HepG2 (cell line): Measurements from ENCODE around the gene DNAI2. TPM values are rescaled to one million over a fixed set of nuclear protein-coding genes. Genes with fewer than 3 reads are reported as not detected.

Experiments
- ATAC-seq: fragments of 200-7000 bp; cut with Tn5 transposase; 3 replicates; pipeline ENCODE4 v1.9.1; 2020; ENCODE audit warnings: mild to moderate bottlenecking, moderate library complexity
- BruUV-seq: library from RNA; stranded (reverse); fragments of 400-500 nt; replicated peaks from 2 replicates; lab custom pipeline; 2021; lab: Mats Ljungman, UMichigan
- CTCF ChIA-PET: fragments of 300-600 bp; formaldehyde crosslinking; extraction: SDS; loops from one replicate; lab custom pipeline; 2021; ENCODE audit warnings: low total read pairs, inconsistent platforms, low intra/inter-chr PET ratio; lab: Yijun Ruan, JAX
- POLR2A ChIA-PET: fragments of 350-600 bp; sonication (Branson Sonifier 250); formaldehyde crosslinking; loops from one replicate; lab custom pipeline; 2020; ENCODE audit warnings: antibody characterized with exemption, inconsistent platforms; lab: Yijun Ruan, JAX
- DNase-seq: peaks from one replicate; pipeline ENCODE4 v3.0.0-alpha.2; 2015; ENCODE audit warnings: low spot score
- FAIRE-seq: peaks from 3 replicates; lab custom pipeline; 2011; peaks lifted over from hg19 to GRCh38; lab: Jason Lieb, UNC
- H2AFZ ChIP-seq: one replicate; pipeline ENCODE4 v1.6.1; 2011; ENCODE audit warnings: low read length, inconsistent platforms
- H3K27ac ChIP-seq: fragments of 300-600 bp; 3 replicates; pipeline ENCODE4 v1.8.0; 2011; ENCODE audit warnings: mixed run types, mild to moderate bottlenecking, mixed read lengths, low read length, inconsistent platforms; ENCODE audit not compliant: insufficient read depth; ENCODE audit errors: extremely low read length
- H3K27me3 ChIP-seq, 2 experiments: fragments of 200-600 bp in 1 of 2; 2 replicates in 1 of 2; 3 replicates in 1 of 2; pipeline versions ENCODE4 v1.6.0 to v1.8.0; 2011; ENCODE audit warnings: low read length in 2 of 2, mild to moderate bottlenecking in 2 of 2, moderate library complexity in 2 of 2, inconsistent platforms in 1 of 2; ENCODE audit not compliant: insufficient read depth in 2 of 2, control insufficient read depth in 1 of 2
- H3K36me3 ChIP-seq, 2 experiments: fragments of 200-600 bp in 1 of 2; replicated peaks in 1 of 2; 2 replicates in 1 of 2; 3 replicates in 1 of 2; pipeline versions ENCODE4 v1.5.1 to v1.8.0; 2011; ENCODE audit warnings: low read length in 2 of 2, inconsistent platforms in 1 of 2; ENCODE audit not compliant: insufficient read depth in 2 of 2, control insufficient read depth in 1 of 2
- H3K4me1 ChIP-seq: 2 replicates; pipeline ENCODE4 v1.5.1; 2012; ENCODE audit warnings: low read length, inconsistent platforms; ENCODE audit not compliant: insufficient read depth
- H3K4me2 ChIP-seq: 2 replicates; pipeline ENCODE4 v1.6.0; 2011; ENCODE audit warnings: low read depth, low read length, inconsistent platforms
- H3K4me3 ChIP-seq, 3 experiments: fragments of 200-600 bp in 1 of 3; sonication (generic), shearing (Covaris generic) in 1 of 3; replicated peaks in 1 of 3; 2 replicates each; pipeline ENCODE4 v1.5.1; 2011 to 2016; ENCODE audit warnings: low read length in 3 of 3, inconsistent platforms in 2 of 3, low read depth in 2 of 3, mild to moderate bottlenecking in 2 of 3, control low read depth in 1 of 3, mixed read lengths in 1 of 3; ENCODE audit not compliant: insufficient read depth in 1 of 3
- H3K79me2 ChIP-seq: one replicate; pipeline ENCODE4 v1.6.1; 2011; ENCODE audit warnings: low read length, inconsistent platforms; ENCODE audit not compliant: insufficient read depth
- H3K9ac ChIP-seq: 2 replicates; pipeline ENCODE4 v1.6.0; 2011; ENCODE audit warnings: mild to moderate bottlenecking, low read depth, low read length, inconsistent platforms; ENCODE audit not compliant: insufficient read depth
- H3K9me3 ChIP-seq: 2 replicates; pipeline ENCODE4 v1.5.1; 2012; ENCODE audit warnings: mild to moderate bottlenecking, low read length
- H4K20me1 ChIP-seq: 2 replicates; pipeline ENCODE4 v1.6.0; 2011; ENCODE audit warnings: inconsistent platforms, mild to moderate bottlenecking, low read length, moderate library complexity; ENCODE audit not compliant: insufficient read depth
- GTF3A ChIP-seq: sonication (generic); formaldehyde crosslinking; conservative IDR thresholded peaks from 2 replicates; pipeline ENCODE4 v1.4.0; 2020; ENCODE audit warnings: mild to moderate bottlenecking, missing genetic modification reagents
- MBD4 ChIP-seq: IDR thresholded peaks from 2 replicates; pipeline ENCODE4 v1.6.1; 2012; ENCODE audit warnings: low read length, inconsistent platforms, borderline replicate concordance
- NR2F6 ChIP-seq, 2 experiments: IDR thresholded peaks; 2 replicates each; pipeline ENCODE4 v1.6.1; 2016; ENCODE audit warnings: antibody characterized with exemption in 1 of 2, mild to moderate bottlenecking in 1 of 2
- ZNF296 ChIP-seq: sonication (generic); formaldehyde crosslinking; conservative IDR thresholded peaks from 2 replicates; pipeline ENCODE4 v1.5.0; 2020; ENCODE audit warnings: mild to moderate bottlenecking, missing genetic modification reagents
- ZNF768 ChIP-seq: sonication (generic); formaldehyde crosslinking; IDR thresholded peaks from 2 replicates; pipeline ENCODE4 v1.4.0; 2020; ENCODE audit warnings: missing genetic modification reagents
- WGBS: methylation state at CpG from one replicate; pipeline ENCODE4 v1.1.6; 2017; ENCODE audit warnings: low lambda C conversion rate; 5-methylcytosine and 5-hydroxymethylcytosine counted together
- in situ Hi-C: cut with HindIII; loops from 2 replicates; pipeline ENCODE4 v1.10.0; 2017; ENCODE audit warnings: low pct_unique_long_range_greater_than_20kb; ENCODE audit not compliant: extremely low pct_ligation_motif_present
- intact Hi-C: fragments of 100-400 bp; cut with micrococcal nuclease; formaldehyde crosslinking; loops from one replicate; pipeline ENCODE4 v1.10.0; 2022; ENCODE audit not compliant: unreplicated experiment
- polyA plus RNA-seq, 8 experiments: library from polyadenylated mRNA; depleted of rRNA in 3 of 8; stranded (reverse) in 7 of 8; unstranded in 1 of 8; fragments of >200 nt; fragmentation: Illumina TruSeq in 4 of 8; extraction: Trizol in 4 of 8; gene quantifications; 2 replicates each; pipeline versions ENCODE4 v1.2.1 to v1.2.3, GENCODE V29; 2011 to 2016; ENCODE audit warnings: low read depth in 4 of 8, missing spikeins in 1 of 8, mixed read lengths in 1 of 8; ENCODE audit not compliant: insufficient read depth in 1 of 8
- total RNA-seq, 5 experiments: library from RNA; depleted of rRNA; stranded (reverse); fragments of >200 nt; fragmentation: Illumina TruSeq; extraction: Trizol; gene quantifications; 2 replicates each; pipeline ENCODE4 v1.2.3, GENCODE V29; 2016; ENCODE audit warnings: low read depth in 1 of 5
- TF ChIP-seq, protein P1 (sequence below): sonication (generic); formaldehyde crosslinking; IDR thresholded peaks from 2 replicates; pipeline ENCODE4 v1.4.0; 2020; ENCODE audit warnings: mild to moderate bottlenecking, missing genetic modification reagents

The DNAI2 gene
- total and polyA plus RNA-seq, 2 of the 13 experiments (the other 11 are each of a cell fraction or from before 2014, with no cell fraction given), result not detected

DNA sequence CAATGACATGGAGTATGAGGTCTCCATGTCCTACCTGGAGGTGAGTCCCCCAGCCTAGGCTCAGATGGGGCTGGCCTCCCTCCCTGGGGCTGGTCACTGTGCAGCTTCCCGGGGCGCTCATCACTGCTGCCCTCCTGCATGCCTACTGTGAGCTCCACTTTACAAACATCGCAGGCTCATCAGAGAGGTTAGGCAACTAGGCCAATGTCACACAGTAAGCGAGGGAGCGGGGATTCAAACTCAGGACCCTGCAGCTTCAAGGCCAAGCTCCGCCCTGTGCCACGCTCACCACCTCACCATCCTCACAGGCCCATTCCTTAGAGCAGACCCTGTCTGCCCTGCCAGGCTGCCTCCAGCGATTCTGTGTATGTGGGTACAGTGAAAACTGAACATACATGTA is 69.1 kb downstream of the DNAI2 start:
- Histone ChIP-seq H3K27me3 (peaks cover 11 to 60% of the 10 kb centered on the region in 2 experiments), H3K4me3 (no peak overlapping the region)
- in situ Hi-C loops, result no loop called here

DNA sequence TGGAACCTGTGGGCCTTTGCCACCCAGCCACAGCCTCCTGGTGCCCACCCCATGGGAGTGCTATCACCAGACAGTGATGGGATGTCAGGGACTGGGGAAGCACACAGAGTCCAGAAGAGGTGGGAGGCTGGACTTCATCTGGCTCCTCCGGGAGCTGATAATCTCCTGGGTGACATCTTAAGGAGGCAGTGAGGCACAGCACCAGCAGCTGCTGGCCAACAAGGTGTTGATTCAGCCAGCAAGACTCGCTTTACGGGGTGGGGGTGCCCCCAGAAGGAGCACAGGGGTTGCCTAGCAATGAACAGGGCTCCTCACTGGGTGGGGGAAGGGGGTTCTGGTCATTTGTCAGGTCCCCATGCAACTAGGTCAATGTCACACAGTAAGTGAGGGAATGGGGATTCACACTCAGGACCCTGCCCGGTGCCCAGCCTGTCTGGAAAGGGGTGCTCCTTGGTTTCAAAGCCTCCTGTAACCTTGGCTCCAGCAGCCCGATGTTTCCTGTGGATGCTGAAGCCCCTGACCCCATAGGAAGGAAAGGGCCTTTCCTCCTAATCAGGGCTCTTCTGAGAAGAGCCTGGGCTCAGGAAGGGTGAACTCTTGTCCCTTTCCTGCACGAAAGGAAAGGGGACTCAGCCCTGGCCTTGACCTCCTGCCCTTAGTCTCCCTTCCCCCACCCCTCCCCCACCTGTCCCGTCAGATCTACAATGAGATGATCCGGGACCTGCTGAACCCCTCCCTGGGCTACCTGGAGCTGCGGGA is 69.7 kb downstream of the DNAI2 start:
- Histone ChIP-seq H3K27me3 (peaks cover 12 to 61% of the 10 kb centered on the region in 2 experiments), H3K4me2 (no peak overlapping the region), H3K79me2 (no peaks in the 10 kb centered on the region), H3K36me3 (no peaks in the 10 kb centered on the region), H3K4me1 (peaks cover 10% of the 10 kb centered on the region), H3K9ac (no peak overlapping the region), H3K4me3 (no peak overlapping the region), H4K20me1 (no peaks in the 10 kb centered on the region), H3K9me3 (no peaks in the 10 kb centered on the region), H3K27ac (no peak overlapping the region), H2AFZ (no peak overlapping the region)
- ChIA-PET CTCF (no interaction called here), POLR2A (no interaction called here)
- no peak for DNase-seq
- BruUV-seq, result no TSS peak
- WGBS, result 0% methylated on average over 6 of the region's 9 CpGs
- TF ChIP-seq NR2F6 (IDR thresholded peaks at IDR 0.05) (0 out of 2 replicates have a peak, but pooled peaks have one; percentile 18), NR2F6 (CRISPR knock-in tag; IDR thresholded peaks at IDR 0.05) (no peak), MBD4 (no peak), ZNF296 (no peak)
- TF ChIP-seq, protein P1, sequence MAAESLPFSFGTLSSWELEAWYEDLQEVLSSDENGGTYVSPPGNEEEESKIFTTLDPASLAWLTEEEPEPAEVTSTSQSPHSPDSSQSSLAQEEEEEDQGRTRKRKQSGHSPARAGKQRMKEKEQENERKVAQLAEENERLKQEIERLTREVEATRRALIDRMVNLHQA (CRISPR knock-in tag), result no peak
- in situ Hi-C loops (no loop called here), intact Hi-C loops (no loop called here)
- no peak for FAIRE-seq
- ATAC-seq, result no peak

More for the DNA sequence above, 69.1 kb downstream of the DNAI2 start:
- Histone ChIP-seq H3K79me2 (no peaks in the 10 kb centered on the region), H3K4me1 (peaks cover 10% of the 10 kb centered on the region), H3K9ac (no peak overlapping the region), H2AFZ (no peak overlapping the region), H3K4me2 (no peak overlapping the region), H3K27ac (no peak overlapping the region), H3K36me3 (no peaks in the 10 kb centered on the region), H4K20me1 (no peaks in the 10 kb centered on the region), H3K9me3 (no peaks in the 10 kb centered on the region)
- peak; percentile 98 for TF ChIP-seq ZNF768 (CRISPR knock-in tag)
- no peak for TF ChIP-seq GTF3A (CRISPR knock-in tag)
- POLR2A ChIA-PET, result no interaction called here
- intact Hi-C loops, result no loop called here
- ATAC-seq, result no peak
- no peak for DNase-seq
- CTCF ChIA-PET, result no interaction called here
- 56% methylated on average over 7 of the region's 8 CpGs for WGBS
- no TSS peak for BruUV-seq
- FAIRE-seq, result no peak
